HG03066 (cell line): Measurements from ENCODE around the gene DNAJC11.
"Not testable (repeated sequence)": the region's sequence is repeated elsewhere in the genome, so short reads cannot be mapped to it uniquely, and the experiment has no call there.

Experiments used
- ATAC-seq: cut with Tn5 transposase; IDR thresholded peaks from one replicate; pipeline ENCODE4 v1.9.1; 2021; ENCODE audit warnings: low read depth; ENCODE audit not compliant: unreplicated experiment

DNAJC11 gene

GRCh38 chr1:6601923-6602668, 99.5 kb downstream of the DNAJC11 start:
- ATAC-seq = peak; percentile 22

DNA sequence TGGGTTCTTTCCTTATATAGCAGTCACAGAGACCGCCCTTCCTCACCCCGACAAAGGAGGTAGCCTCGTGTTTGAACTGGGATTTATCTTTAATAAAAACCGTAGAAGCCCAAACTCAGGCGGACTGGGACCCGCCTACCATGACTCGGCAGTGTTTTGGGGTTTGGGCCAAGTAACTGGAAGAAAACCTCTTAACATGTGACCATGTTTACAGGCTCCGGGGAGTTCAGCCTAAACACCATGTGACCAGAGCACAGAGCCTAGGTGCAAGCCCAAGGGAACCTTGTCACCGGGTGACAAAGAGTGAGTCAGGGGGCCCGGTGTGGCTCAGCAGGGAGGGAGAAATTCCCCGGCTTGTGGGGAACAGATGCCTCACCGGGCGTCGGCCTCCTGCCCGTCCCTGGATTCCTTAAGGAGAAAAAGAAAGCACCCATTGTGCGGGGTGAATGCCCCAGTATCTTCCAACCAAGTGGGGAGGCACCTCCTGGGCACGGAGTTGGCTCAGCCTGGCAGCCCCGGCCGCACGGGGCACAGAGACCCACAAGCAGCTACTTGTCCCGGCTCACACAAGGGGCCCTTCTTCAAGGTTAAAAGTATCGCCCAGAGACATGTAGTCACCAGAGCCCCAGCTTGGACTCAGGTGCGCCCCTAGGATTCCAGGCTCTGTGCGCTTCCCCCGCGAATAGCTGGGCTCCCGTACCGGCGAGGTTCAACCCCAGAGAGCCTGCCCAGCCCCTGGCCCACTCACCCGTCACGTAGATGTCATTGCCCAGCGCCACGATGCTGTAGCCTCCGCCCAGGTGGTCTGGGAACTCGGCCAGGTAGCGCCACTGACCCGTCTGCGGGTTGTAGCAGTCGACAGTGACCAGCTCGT, 100.3 kb downstream of the DNAJC11 start:
- no peak for ATAC-seq

GRCh38 chr1:6600410-6601048, 101.1 kb downstream of the DNAJC11 start:
- no peak for ATAC-seq

GRCh38 chr1:6599991-6600390, 101.6 kb downstream of the DNAJC11 start:
- ATAC-seq = not testable (repeated sequence)

DNA sequence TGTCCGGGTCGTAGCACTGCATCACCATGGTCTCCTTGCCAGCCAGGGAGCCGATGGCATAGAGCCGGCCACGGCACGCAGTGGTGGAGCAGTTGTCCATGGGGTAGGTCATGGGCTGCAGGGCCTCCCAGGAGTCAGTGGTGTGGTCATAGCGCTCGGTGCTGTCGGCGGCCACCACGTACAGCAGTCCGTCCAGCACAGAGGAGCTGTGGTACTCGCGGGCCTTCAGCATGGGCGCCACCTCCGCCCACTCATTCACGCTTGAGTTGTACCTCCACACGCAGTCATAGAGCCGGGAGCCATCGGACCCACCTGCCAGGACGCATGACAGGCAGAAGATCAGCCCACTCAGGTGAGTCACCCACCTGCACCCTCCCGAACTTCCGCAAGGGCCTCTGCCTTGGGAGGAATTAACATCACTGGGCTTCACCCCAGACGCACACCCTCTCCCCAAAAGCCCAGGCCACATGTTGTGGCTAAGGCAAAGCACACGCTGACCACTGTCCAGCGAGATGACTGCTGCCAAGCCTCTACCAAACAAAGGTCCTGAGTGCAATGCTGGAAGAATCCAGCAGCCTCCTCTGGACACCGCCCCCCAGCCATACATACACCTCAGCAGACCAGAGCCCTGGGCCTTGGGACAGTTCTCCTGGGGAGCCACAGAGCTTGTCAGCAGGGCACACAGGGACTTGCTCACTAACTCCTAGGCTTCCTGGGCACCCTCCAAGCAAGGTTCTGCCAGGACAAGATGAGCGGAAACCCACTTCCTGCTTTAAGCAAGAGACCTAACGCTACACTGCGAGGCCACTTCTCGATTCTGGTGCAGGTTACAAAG, 102.3 kb downstream of the DNAJC11 start:
- no peak for ATAC-seq

DNA sequence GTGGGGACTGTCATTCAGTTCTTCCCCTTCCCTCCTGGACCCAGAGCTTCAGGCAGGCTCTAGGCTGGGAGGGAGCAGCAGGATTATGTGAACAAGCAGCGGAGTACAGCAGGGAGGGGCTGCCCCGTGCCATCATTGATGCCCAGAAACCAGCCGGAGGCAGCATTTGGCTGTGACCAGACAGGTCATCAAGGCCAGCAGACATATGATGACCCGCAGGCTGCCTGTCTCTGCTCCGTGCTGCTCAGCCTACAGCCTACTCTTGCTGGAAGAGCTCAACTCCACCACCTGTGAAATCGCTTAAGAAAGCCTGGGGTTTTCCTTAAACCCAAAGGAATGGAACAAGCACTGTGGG, 103.9 kb downstream of the DNAJC11 start:
- ATAC-seq = no peak

DNA sequence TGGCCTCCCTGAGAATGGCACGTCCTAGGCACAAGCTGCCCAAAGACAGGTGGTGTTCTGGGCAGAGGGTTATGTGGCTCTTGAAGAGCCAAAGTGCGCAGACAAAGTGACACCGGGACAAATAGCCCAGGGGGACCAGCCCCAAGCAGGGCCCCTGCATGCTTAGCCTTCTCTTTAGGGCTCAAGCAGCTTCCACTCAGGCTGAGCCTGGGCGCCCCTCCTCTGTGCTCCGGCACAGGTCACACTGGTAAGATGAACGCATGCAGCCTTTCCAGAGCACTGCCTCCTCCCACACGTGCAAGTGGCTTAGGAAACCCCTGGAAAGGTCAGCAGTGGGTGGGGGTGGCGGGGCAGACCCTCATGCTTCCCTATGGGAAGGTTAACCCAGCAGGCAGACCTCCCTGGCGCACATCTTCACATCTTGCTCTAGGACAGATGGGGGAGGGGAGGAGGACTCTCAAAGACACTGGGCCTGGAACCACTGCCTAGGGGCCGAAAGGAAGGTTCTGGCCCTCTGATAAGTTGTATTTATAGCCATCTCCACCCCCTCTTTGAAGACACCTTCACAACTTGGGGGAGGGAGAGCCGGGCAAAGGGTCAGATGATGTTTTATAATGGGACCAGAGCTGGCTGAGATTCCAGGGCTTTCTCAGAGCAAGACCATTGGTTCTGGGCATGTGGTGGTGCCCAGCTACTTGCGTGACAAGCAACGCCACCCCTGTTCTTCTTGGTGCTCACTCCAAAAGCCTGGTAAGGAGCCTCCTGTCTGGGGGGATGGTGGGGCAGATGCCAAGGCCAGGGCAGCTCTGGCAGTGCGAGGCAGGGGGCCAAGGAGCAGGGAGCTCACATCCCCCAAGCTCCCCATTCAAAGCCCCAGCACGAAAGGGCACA, 104.5 kb downstream of the DNAJC11 start:
- ATAC-seq = no peak

GRCh38 chr1:6596351-6596750, 105.3 kb downstream of the DNAJC11 start:
- no peak for ATAC-seq

DNA sequence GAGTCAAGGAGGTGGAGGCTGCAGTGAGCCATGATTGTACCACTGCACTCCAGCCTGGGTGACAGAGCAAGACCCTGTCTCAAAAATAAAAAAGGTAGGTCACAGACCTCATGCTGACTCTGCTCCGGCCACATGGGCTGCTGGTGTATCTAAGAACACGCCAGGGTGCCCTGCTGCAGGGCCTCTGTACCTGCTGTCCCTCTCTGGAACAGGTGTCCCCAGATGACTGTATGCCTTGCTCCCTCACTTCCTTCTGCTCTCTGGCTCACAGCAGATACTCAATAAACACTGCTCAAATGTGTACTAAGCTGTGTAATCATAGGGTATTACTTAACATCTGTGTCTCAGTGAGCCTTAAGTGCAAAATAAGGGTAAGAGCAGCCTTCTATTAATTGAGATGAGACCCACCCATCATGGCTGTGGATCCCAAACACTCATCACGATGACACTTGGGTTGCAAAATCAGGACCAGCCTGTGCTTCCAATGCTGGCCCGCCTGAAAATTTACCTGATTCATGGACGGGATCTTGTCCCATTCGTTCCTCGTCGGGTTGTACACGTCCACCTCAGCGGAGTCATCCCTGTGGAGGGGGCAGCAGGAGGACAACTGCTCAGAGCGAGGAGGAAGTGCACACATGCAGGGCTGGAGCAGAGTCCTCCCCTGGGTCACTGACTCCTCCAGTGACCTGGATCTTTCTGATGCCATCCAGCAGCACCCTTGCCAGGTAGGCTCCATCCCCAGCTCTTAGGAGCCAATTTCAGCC, 106.5 kb downstream of the DNAJC11 start:
- ATAC-seq = no peak

DNA sequence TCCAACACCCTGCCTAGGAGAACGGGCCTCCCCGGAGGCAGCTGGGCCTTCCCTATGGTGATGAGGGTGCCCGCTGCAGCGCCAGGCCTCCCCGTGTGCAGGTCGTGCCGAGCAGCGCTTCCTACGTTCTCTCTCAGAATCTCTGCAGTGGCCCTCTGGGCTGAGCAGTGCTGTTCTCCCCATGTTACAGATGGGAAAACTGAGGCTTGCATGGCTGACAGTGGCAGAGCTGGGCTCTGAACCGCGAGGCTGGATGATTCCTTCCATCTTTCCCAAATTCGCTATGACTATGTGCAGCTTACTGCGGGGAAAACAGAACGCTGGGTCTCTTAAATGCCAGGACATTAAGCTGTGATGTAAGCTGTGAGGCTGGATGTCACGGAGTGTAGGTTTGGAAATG, 107.8 kb downstream of the DNAJC11 start:
- no peak for ATAC-seq

DNA sequence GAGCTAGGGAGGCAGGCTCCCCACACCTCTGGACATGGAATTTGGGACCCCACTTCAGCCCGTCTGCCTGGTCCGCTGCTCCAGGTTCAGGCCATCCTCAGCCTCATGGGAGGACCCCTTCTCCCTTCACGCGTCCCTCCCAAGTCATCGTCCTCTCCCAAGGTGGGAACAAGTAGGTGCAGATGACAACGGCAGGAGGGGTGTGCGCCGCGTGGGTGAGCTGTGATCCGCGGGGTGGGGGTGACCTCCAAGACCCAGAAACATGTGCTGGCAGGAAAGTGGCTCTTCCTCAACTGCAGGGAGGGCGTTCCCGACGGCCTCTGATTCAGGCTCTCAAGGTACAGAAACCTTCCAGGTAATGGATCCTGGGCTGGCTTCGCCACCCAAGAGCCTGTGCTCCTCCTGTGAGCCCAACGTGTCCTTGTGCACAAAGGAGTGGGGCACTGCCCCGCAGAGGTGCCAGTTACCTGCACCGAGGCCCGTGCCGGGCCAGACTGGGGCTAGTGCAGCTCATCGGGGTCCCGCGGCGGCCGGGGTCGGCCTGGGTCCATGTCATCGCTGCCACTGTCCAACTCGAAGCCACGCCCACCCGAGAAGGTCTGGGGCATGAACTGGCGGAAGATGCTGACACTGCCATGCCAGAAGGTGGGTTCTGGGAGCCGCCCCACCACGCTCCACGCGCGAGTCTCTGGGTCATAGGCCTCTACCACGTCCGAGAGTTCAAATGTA, 108.6 kb downstream of the DNAJC11 start:
- no peak for ATAC-seq

DNA sequence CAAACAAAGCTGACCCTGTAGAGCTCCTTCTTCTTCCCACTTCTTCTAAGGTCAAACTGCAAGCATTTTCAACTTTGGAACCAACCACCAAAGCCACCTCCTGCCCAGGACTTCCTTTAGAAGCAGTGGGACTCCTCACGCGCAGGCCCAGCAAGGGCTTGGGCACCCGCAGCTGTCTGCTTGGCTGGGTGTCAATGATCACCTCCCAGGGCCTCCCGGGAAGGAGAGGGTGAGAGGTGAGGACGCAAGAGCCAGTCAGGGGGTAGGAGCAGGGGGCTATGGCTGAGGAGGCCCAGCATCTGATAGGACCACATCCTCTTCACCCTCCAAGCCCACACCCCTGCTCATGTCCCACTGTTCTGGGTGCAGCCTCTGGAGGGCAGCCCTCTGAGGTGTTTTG, 109.2 kb downstream of the DNAJC11 start:
- no peak for ATAC-seq

- no peak for ATAC-seq
Observed at GRCh38 chr1:6591644-6592043, 110.0 kb downstream of the DNAJC11 start.

DNA sequence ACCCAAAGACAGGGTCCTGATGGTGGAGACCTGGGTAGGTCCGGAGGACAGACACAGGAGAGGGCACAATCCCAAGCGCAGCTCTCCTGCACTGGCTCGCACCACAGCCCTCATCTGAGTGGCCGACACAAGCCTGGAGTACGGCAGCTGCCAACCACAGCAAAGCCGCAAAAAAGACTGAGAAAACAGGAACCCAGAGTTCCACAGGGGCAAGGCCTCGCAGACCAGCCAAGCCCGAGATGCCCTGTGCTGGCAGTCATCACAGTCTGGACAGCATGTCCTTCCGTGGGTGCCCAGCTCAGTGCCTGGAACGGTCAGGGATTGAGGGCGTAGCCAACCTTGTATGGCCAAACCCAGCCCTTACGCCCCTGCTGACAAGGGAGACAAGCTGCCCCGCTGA, 110.4 kb downstream of the DNAJC11 start:
- no peak for ATAC-seq

DNA sequence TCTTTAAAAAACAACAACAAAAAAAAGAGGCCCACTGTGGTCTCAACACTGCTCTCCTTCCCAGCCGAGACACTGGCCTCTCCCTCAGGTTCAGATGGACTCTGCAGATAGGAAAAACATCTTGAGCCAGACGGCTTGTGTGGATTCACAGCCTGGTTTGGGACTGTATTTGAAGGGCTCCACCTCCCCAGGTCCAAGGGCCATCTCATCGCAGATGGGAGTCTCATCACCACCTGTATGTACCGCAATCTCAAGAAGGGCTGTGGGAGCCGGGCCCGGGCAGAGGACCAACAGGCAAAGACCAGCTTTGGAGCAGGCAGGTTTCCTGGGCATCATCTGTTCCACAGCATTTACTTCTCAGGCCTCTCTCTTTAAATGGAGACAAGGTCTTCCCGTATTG, 111.6 kb downstream of the DNAJC11 start:
- ATAC-seq = no peak

GRCh38 chr1:6588893-6589520, 112.6 kb downstream of the DNAJC11 start:
- ATAC-seq = no peak

DNA sequence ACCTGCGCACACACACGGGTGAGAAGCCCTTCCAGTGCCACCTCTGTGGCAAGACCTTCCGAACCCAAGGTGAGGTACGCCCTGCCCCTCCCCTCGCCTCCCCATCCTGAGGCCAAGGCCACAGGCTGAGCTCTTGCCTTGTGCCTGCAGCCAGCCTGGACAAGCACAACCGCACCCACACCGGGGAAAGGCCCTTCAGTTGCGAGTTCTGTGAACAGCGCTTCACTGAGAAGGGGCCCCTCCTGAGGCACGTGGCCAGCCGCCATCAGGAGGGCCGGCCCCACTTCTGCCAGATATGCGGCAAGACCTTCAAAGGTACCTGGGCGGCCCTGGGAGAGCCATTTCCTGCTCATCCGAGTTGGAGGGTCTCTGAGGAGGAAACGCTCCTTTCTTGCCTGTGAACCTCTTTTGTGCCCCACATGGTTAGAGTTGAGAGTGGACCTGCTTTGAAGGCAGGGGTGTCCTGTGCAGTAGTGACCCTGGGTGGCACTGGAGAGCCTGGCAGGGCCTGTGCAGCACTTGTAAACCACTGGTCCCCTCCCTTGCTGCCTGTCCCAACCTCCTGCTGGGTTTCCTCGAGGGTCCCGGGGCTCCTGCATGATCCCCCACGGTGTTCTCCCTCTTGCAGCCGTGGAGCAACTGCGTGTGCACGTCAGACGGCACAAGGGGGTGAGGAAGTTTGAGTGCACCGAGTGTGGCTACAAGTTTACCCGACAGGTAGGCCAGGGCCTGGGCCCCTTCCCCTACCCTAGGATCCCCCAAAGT, 113.3 kb downstream of the DNAJC11 start:
- ATAC-seq = no peak
